Mesendoderm (in vitro differentiated cells): ENCODE results near the gene SORCS2.

Experiments used
- DNase-seq: peaks from one replicate; pipeline ENCODE4 v3.0.0; 2013
- H2AK5ac ChIP-seq: 2 replicates; pipeline ENCODE4 v1.6.1; 2013; ENCODE audit warnings: low read length, inconsistent platforms
- H2BK120ac ChIP-seq: 2 replicates; pipeline ENCODE4 v1.6.1; 2013; ENCODE audit warnings: low read depth, mild to moderate bottlenecking, low read length, moderate library complexity, mixed read lengths
- H2BK15ac ChIP-seq: replicated peaks from 2 replicates; pipeline ENCODE4 v1.6.1; 2013; ENCODE audit warnings: low read depth, mild to moderate bottlenecking, moderate library complexity
- H2BK5ac ChIP-seq: 2 replicates; pipeline ENCODE4 v1.6.1; 2013; ENCODE audit warnings: low read length, inconsistent platforms
- H3K18ac ChIP-seq: 2 replicates; pipeline ENCODE4 v1.6.1; 2013; ENCODE audit warnings: mild to moderate bottlenecking, low read length, mixed read lengths
- H3K23ac ChIP-seq: one replicate; pipeline ENCODE4 v1.6.1; 2013; ENCODE audit warnings: low read length
- H3K27ac ChIP-seq: 2 replicates; pipeline ENCODE4 v1.5.1; 2013; ENCODE audit warnings: low read depth, mild to moderate bottlenecking, inconsistent platforms, low read length, moderate library complexity
- H3K27me3 ChIP-seq: 2 replicates; pipeline ENCODE4 v1.6.1; 2013; ENCODE audit warnings: low read length, control low read depth, mild to moderate bottlenecking, inconsistent platforms; ENCODE audit not compliant: insufficient read depth, poor library complexity
- H3K36me3 ChIP-seq: 2 replicates; pipeline ENCODE4 v1.6.1; 2013; ENCODE audit warnings: low read length, inconsistent platforms; ENCODE audit not compliant: control insufficient read depth, insufficient read depth
- H3K4ac ChIP-seq: one replicate; pipeline ENCODE4 v1.6.1; 2013; ENCODE audit warnings: low read depth, mild to moderate bottlenecking, low read length, moderate library complexity
- H3K4me1 ChIP-seq: 2 replicates; pipeline ENCODE4 v1.6.1; 2013; ENCODE audit warnings: low read depth, low read length, inconsistent platforms; ENCODE audit not compliant: control insufficient read depth
- H3K4me2 ChIP-seq: 2 replicates; pipeline ENCODE4 v1.6.1; 2013; ENCODE audit warnings: low read length
- H3K4me3 ChIP-seq: 2 replicates; pipeline ENCODE4 v1.5.1; 2013; ENCODE audit warnings: mild to moderate bottlenecking, low read length
- H3K56ac ChIP-seq: one replicate; pipeline ENCODE4 v1.6.1; 2013; ENCODE audit warnings: low read length
- H3K79me1 ChIP-seq: 2 replicates; pipeline ENCODE4 v1.6.1; 2013; ENCODE audit warnings: low read length, inconsistent platforms
- H3K79me2 ChIP-seq: 2 replicates; pipeline ENCODE4 v1.6.1; 2013; ENCODE audit warnings: mild to moderate bottlenecking, low read length; ENCODE audit not compliant: control insufficient read depth, insufficient read depth
- H3K9ac ChIP-seq: 2 replicates; pipeline ENCODE4 v1.6.1; 2013; ENCODE audit warnings: low read length, inconsistent platforms
- H4K5ac ChIP-seq: one replicate; pipeline ENCODE4 v1.6.1; 2013; ENCODE audit warnings: low read length
- H4K8ac ChIP-seq: one replicate; pipeline ENCODE4 v1.6.1; 2013; ENCODE audit warnings: low read depth, mild to moderate bottlenecking, control low read depth, low read length, moderate library complexity
- WGBS: extraction: QIAGEN DNeasy Blood & Tissue Kit; methylation state at CpG from one replicate; pipeline ENCODE4 v1.1.7; 2013; ENCODE audit warnings: low lambda C conversion rate, missing lambda C conversion rate; ENCODE audit not compliant: insufficient coverage; ENCODE audit errors: extremely low coverage; 5-methylcytosine and 5-hydroxymethylcytosine counted together

The SORCS2 gene

DNA sequence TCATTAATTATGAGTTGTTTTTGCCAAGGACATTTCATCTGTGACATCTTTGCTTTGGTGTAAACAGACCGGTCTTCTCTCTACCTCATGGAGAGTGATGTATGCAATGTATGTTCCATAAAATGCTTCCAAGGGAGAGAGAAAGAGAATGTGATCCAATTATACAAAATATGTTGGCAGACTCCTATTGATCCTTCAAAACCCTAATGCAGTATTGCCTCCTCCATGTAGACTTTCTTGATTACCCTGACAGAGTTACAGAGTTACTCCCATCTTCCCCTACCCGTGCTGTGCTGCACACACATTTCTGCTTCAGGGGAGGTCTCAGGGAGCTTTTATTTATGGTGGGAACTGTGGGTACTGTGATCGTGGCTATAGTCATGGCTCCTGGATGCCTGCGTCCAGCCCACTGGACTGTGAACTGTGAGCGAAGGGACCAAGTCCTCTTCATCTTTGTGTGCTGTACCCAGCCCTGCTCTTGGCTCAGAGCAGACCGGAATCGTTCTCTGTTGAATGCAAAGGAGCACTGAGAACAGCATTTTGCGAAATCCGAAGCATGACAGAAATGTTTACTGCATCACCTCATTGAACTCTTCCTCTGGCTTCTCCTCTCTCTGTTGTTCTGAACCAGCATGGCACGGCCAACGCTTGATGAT is 32.7 kb downstream of the SORCS2 start:
- no peak overlapping the region for H3K4ac ChIP-seq
- H3K23ac ChIP-seq, result no peak overlapping the region
- H2AK5ac ChIP-seq, result no peak overlapping the region
- no peak overlapping the region for H4K8ac ChIP-seq
- H3K4me1 ChIP-seq, result no peaks in the 10 kb centered on the region
- H3K56ac ChIP-seq, result no peak overlapping the region
- no peak overlapping the region for H2BK5ac ChIP-seq
- no peak overlapping the region for H2BK120ac ChIP-seq
- no peak overlapping the region for H2BK15ac ChIP-seq
- H3K4me2 ChIP-seq, result no peak overlapping the region
- no peaks in the 10 kb centered on the region for H3K27me3 ChIP-seq
- H4K5ac ChIP-seq, result no peak overlapping the region
- H3K79me2 ChIP-seq, result no peaks in the 10 kb centered on the region
- WGBS, result no CpG with 5 or more reads among the region's 11 CpGs
- H3K4me3 ChIP-seq, result no peak overlapping the region
- DNase-seq, result no peak
- H3K36me3 ChIP-seq, result no peaks in the 10 kb centered on the region
- H3K18ac ChIP-seq, result no peak overlapping the region
- H3K9ac ChIP-seq, result no peak overlapping the region
- no peak overlapping the region for H3K27ac ChIP-seq
- H3K79me1 ChIP-seq, result no peaks in the 10 kb centered on the region

DNA sequence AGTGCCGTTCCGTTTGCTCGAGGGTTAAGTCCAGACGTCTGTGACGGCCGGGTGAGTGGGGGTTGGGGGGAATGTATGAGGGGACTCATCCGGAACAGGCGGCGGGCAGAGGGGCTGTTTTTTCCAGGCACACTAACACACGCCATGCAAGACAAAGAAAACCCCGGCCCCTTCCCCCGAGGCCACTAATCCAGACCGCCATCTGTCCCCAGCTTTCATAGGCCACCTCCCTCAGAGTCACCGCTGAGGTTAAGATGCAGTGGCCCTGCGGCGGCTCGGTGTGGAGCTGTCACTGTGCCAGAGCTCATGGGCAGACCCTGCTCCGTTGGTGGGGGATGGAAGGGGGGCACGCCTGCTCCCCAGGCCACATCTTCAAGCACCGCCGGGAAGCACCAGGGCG is 34.1 kb downstream of the SORCS2 start:
- Histone ChIP-seq H3K27ac (no peak overlapping the region), H3K4me3 (no peak overlapping the region)

DNA sequence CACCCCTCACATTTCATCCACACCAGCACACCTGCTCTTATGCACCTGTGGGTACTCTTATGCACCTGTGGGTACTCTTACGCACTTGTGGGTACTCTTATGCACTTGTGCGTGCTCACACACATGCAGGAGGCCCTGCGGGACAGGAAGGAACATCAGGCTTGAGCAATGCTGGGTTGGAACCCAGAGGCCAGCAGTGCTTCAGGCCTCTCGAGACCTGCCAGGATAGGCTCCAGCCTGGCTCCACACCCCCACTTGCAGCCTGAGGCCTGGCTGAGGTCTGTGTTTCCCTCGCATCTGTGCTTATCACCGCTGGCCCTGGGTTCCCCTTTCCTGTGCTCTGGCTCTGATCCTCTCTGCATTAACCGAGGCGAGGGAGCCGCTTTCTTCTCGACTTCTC is 34.7 kb downstream of the SORCS2 start:
- Histone ChIP-seq H4K5ac (no peak overlapping the region), H3K23ac (no peak overlapping the region), H3K4me3 (no peak overlapping the region), H2BK120ac (no peak overlapping the region), H3K4me1 (no peaks in the 10 kb centered on the region), H3K4me2 (no peak overlapping the region), H3K18ac (no peak overlapping the region), H3K36me3 (no peaks in the 10 kb centered on the region), H3K79me1 (no peaks in the 10 kb centered on the region), H3K79me2 (no peaks in the 10 kb centered on the region), H2AK5ac (no peak overlapping the region), H3K9ac (no peak overlapping the region), H2BK15ac (no peak overlapping the region), H3K4ac (no peak overlapping the region), H3K27me3 (no peaks in the 10 kb centered on the region), H4K8ac (no peak overlapping the region), H3K27ac (no peak overlapping the region), H3K56ac (no peak overlapping the region), H2BK5ac (no peak overlapping the region)
- DNase-seq, result no peak
- WGBS, result no CpG with 5 or more reads among the region's 10 CpGs

More for the DNA sequence above, 34.1 kb downstream of the SORCS2 start:
- Histone ChIP-seq H3K79me1 (no peaks in the 10 kb centered on the region), H4K5ac (no peak overlapping the region), H3K4me1 (no peaks in the 10 kb centered on the region), H3K56ac (peak overlapping the region; percentile 15), H3K4ac (no peak overlapping the region), H2AK5ac (no peak overlapping the region), H2BK120ac (no peak overlapping the region), H3K4me2 (no peak overlapping the region), H3K36me3 (no peaks in the 10 kb centered on the region), H3K18ac (no peak overlapping the region), H2BK15ac (no peak overlapping the region), H3K23ac (no peak overlapping the region), H3K27me3 (no peaks in the 10 kb centered on the region), H3K79me2 (no peaks in the 10 kb centered on the region), H2BK5ac (no peak overlapping the region), H3K9ac (no peak overlapping the region), H4K8ac (no peak overlapping the region)
- no CpG with 5 or more reads among the region's 22 CpGs for WGBS
- no peak for DNase-seq

DNA sequence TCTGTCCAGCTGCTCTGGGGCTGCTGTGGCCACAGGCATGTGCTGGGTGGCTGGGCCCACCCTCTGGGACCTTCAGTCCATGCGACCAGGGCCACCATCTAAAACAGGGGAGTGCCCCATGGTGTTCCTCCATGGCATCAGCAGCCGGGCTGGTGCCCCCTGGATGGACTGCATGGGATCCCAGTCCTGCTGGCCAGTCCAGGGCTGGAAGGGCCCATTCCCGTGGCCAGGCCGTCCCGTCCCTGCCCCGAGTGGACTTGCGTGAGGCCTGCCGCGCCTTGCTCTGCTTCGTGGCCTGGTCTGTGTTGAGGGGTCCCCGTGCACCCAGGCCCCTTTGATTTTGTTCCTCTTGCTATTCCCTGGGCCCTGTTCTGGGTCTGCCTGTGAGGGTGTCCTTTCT is 36.4 kb downstream of the SORCS2 start:
- Histone ChIP-seq H3K4me3 (no peak overlapping the region), H3K56ac (no peak overlapping the region), H3K18ac (no peak overlapping the region), H2BK5ac (no peak overlapping the region), H3K27ac (no peak overlapping the region), H3K4me1 (no peaks in the 10 kb centered on the region), H3K79me2 (no peaks in the 10 kb centered on the region), H3K23ac (no peak overlapping the region), H4K8ac (no peak overlapping the region), H3K4ac (no peak overlapping the region), H3K79me1 (no peaks in the 10 kb centered on the region), H2BK120ac (no peak overlapping the region), H3K9ac (no peak overlapping the region), H2AK5ac (no peak overlapping the region), H3K36me3 (no peaks in the 10 kb centered on the region), H4K5ac (no peak overlapping the region), H3K4me2 (no peak overlapping the region), H2BK15ac (no peak overlapping the region), H3K27me3 (no peaks in the 10 kb centered on the region)
- DNase-seq, result no peak
- WGBS, result no CpG with 5 or more reads among the region's 11 CpGs

DNA sequence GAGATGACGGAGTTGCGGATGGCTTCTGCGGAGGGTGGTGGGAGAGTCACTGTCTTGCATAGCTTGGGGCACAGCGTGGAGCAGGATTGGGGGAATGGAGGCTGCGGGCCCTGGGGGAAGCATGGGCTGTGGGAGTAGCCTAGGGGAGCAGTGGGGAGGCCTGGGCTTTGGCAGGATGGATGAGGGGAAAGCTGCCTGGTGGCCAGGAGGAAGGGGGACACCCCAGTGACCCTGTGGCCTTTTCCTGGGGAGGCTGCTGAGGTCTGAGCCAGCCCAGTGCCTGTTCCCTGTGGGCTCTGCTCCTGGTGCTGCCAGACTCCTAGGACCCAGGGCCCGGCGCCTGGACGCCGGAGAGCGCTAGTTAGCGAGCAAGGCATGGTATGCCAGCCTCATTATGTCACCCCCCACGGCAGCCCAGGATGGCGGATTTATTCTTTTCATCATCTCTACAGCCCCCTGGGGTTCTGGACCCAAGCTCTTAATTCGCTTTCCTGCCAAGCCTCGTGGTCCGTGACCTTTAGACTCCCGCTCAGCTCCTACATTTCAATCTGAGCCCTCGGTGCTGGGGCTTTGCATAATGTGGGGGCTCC is 39.8 kb downstream of the SORCS2 start:
- no peak overlapping the region for H3K4me3 ChIP-seq
- DNase-seq, result no peak
- H2AK5ac ChIP-seq, result no peak overlapping the region
- H3K4me2 ChIP-seq, result no peak overlapping the region
- H4K5ac ChIP-seq, result no peak overlapping the region
- no peaks in the 10 kb centered on the region for H3K79me2 ChIP-seq
- WGBS, result no CpG with 5 or more reads among the region's 18 CpGs
- no peak overlapping the region for H3K4ac ChIP-seq
- no peak overlapping the region for H2BK120ac ChIP-seq
- no peak overlapping the region for H2BK5ac ChIP-seq
- H3K18ac ChIP-seq, result no peak overlapping the region
- no peak overlapping the region for H3K9ac ChIP-seq
- no peak overlapping the region for H2BK15ac ChIP-seq
- no peak overlapping the region for H3K56ac ChIP-seq
- H3K23ac ChIP-seq, result no peak overlapping the region
- no peaks in the 10 kb centered on the region for H3K79me1 ChIP-seq
- H3K27me3 ChIP-seq, result no peaks in the 10 kb centered on the region
- no peaks in the 10 kb centered on the region for H3K4me1 ChIP-seq
- no peaks in the 10 kb centered on the region for H3K36me3 ChIP-seq
- no peak overlapping the region for H3K27ac ChIP-seq
- no peak overlapping the region for H4K8ac ChIP-seq
